MM.1S (cell line): ENCODE data around the gene DCLK2.

Experiments used
- DNase-seq: peaks from one replicate; pipeline ENCODE4 v3.0.0-alpha.2; 2015
- H2AFZ ChIP-seq: fragments of 300-600 bp; sonication (generic); 2 replicates; pipeline ENCODE4 v1.6.0; 2016; ENCODE audit warnings: antibody characterized with exemption, low read length
- H3F3A ChIP-seq: fragments of 300-600 bp; sonication (generic); 2 replicates; pipeline ENCODE4 v1.6.1; 2016; ENCODE audit warnings: mild to moderate bottlenecking, antibody characterized with exemption, low read length, moderate library complexity, mixed read lengths; ENCODE audit not compliant: insufficient read depth
- H3K27ac ChIP-seq: fragments of 300-600 bp; sonication (generic); 2 replicates; pipeline ENCODE4 v1.5.1; 2016; ENCODE audit warnings: mild to moderate bottlenecking, low read length
- H3K27me3 ChIP-seq: fragments of 300-600 bp; sonication (generic); replicated peaks from 2 replicates; pipeline ENCODE4 v1.6.0; 2016; ENCODE audit warnings: low read length; ENCODE audit not compliant: insufficient read depth
- H3K36me3 ChIP-seq: fragments of 300-600 bp; sonication (generic); replicated peaks from 2 replicates; pipeline ENCODE4 v1.6.1; 2016; ENCODE audit warnings: mild to moderate bottlenecking, low read length, mixed read lengths; ENCODE audit not compliant: insufficient read depth
- H3K4me1 ChIP-seq: fragments of 300-600 bp; sonication (generic); 2 replicates; pipeline ENCODE4 v1.6.1; 2016; ENCODE audit warnings: low read length, mixed read lengths
- H3K4me2 ChIP-seq: fragments of 300-600 bp; sonication (generic); 2 replicates; pipeline ENCODE4 v1.6.0; 2016; ENCODE audit warnings: low read depth, low read length
- H3K4me3 ChIP-seq: fragments of 300-600 bp; sonication (generic); 2 replicates; pipeline ENCODE4 v1.5.1; 2016; ENCODE audit warnings: low read length, mixed read lengths
- H3K79me2 ChIP-seq: fragments of 300-600 bp; sonication (generic); 2 replicates; pipeline ENCODE4 v1.6.1; 2016; ENCODE audit warnings: mixed run types, low read length, mixed read lengths
- H3K9ac ChIP-seq: fragments of 300-600 bp; sonication (generic); 2 replicates; pipeline ENCODE4 v1.6.1; 2016; ENCODE audit warnings: low read length, mixed read lengths
- H3K9me2 ChIP-seq: fragments of 300-600 bp; sonication (generic); replicated peaks from 2 replicates; pipeline ENCODE4 v1.6.1; 2016; ENCODE audit warnings: mild to moderate bottlenecking, low read length, mixed read lengths; ENCODE audit not compliant: insufficient read depth
- H3K9me3 ChIP-seq: fragments of 300-600 bp; sonication (generic); replicated peaks from 2 replicates; pipeline ENCODE4 v1.6.1; 2016; ENCODE audit warnings: mild to moderate bottlenecking, low read length, mixed read lengths; ENCODE audit not compliant: insufficient read depth
- H4K20me1 ChIP-seq: fragments of 300-600 bp; sonication (generic); 2 replicates; pipeline ENCODE4 v1.6.1; 2016; ENCODE audit warnings: mild to moderate bottlenecking, low read length, moderate library complexity, mixed read lengths; ENCODE audit not compliant: insufficient read depth
- EZH2 ChIP-seq: fragments of 300-600 bp; sonication (generic); optimal IDR thresholded peaks from 2 replicates; pipeline ENCODE3; 2017; ENCODE audit warnings: low read depth, mild to moderate bottlenecking, antibody characterized with exemption, low read length, mixed read lengths
- EZH2phosphoT487 ChIP-seq: fragments of 300-600 bp; sonication (generic); IDR thresholded peaks from 2 replicates; pipeline ENCODE4 v1.6.1; 2018; ENCODE audit warnings: antibody characterized with exemption, low read length
- TF ChIP-seq, protein P1 (sequence below): fragments of 300-600 bp; sonication (generic); IDR thresholded peaks from 2 replicates; pipeline ENCODE4 v1.5.1; 2016; ENCODE audit warnings: antibody characterized with exemption, low read length, mixed read lengths

DCLK2 gene

DNA sequence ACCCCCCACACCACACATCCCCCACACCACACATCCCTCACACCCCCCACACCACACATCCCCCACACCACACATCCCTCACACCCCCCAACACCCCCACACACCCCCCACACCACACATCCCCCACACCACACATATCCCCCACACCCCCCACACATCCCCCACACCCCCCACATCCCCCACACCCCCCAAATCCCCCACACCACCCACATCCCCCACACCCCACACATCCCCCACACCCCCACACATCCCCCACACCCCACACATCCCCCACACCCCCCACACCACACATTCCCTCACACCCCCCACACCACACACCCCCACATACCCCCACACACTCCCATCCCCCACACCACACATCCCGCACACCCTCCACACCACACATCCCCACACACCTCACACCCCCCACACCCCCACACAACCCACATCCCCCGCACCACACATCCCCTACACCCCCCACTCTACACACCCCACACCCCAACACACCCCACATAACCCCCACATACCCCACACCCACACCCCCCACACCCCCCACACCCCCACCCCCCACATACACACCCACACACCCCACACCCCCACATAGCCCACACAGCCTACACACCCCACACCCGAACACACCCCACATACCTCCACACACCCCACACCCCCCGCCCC, 172.9 kb downstream of the DCLK2 start:
- DNase-seq: no peak
- Histone ChIP-seq H3K79me2 (no peaks in the 10 kb centered on the region), H3K9ac (no peak overlapping the region), H3K27me3 (no peaks in the 10 kb centered on the region), H4K20me1 (no peaks in the 10 kb centered on the region), H3K9me3 (no peaks in the 10 kb centered on the region), H3K27ac (no peak overlapping the region), H3K9me2 (no peaks in the 10 kb centered on the region), H3K36me3 (no peaks in the 10 kb centered on the region), H3K4me1 (no peaks in the 10 kb centered on the region), H3K4me3 (no peak overlapping the region), H3K4me2 (no peak overlapping the region), H2AFZ (no peak overlapping the region), H3F3A (no peaks in the 10 kb centered on the region)
- TF ChIP-seq EZH2phosphoT487: no peak
- TF ChIP-seq, protein P1, sequence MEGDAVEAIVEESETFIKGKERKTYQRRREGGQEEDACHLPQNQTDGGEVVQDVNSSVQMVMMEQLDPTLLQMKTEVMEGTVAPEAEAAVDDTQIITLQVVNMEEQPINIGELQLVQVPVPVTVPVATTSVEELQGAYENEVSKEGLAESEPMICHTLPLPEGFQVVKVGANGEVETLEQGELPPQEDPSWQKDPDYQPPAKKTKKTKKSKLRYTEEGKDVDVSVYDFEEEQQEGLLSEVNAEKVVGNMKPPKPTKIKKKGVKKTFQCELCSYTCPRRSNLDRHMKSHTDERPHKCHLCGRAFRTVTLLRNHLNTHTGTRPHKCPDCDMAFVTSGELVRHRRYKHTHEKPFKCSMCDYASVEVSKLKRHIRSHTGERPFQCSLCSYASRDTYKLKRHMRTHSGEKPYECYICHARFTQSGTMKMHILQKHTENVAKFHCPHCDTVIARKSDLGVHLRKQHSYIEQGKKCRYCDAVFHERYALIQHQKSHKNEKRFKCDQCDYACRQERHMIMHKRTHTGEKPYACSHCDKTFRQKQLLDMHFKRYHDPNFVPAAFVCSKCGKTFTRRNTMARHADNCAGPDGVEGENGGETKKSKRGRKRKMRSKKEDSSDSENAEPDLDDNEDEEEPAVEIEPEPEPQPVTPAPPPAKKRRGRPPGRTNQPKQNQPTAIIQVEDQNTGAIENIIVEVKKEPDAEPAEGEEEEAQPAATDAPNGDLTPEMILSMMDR: no peak
- TF ChIP-seq EZH2: no peak

DNA sequence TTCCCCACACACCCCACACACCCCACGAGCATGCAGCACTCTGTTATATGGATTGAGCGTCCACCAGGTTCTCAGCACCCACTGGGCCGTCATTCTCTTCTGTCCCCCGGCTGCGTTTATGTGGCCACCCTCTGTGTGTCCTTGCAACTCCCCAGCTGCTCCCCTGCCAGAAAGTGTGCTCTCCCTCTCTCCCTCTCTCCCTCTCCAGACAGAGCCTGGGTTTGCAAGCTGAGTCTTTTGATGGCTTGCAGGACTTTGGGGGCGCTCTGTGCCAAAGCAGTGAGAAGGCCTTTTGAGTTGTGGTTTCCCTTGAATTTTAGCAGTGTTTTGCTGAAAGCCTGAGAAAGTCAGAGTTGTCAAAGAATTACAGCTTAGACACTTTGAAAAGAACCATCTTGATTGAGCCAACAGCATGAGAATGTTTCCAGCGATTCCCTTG, 173.5 kb downstream of the DCLK2 start:
- H4K20me1 ChIP-seq: no peaks in the 10 kb centered on the region
- DNase-seq: no peak
- no peak overlapping the region for H3K4me2 ChIP-seq
- no peaks in the 10 kb centered on the region for H3F3A ChIP-seq
- no peaks in the 10 kb centered on the region for H3K27me3 ChIP-seq
- H3K27ac ChIP-seq: no peak overlapping the region
- no peaks in the 10 kb centered on the region for H3K36me3 ChIP-seq
- no peaks in the 10 kb centered on the region for H3K4me1 ChIP-seq
- no peaks in the 10 kb centered on the region for H3K79me2 ChIP-seq
- no peaks in the 10 kb centered on the region for H3K9me3 ChIP-seq
- H3K9ac ChIP-seq: no peak overlapping the region
- H2AFZ ChIP-seq: no peak overlapping the region
- no peaks in the 10 kb centered on the region for H3K9me2 ChIP-seq
- H3K4me3 ChIP-seq: no peak overlapping the region
- TF ChIP-seq, protein P1: no peak
- TF ChIP-seq EZH2phosphoT487 (no peak), EZH2 (no peak)

DNA sequence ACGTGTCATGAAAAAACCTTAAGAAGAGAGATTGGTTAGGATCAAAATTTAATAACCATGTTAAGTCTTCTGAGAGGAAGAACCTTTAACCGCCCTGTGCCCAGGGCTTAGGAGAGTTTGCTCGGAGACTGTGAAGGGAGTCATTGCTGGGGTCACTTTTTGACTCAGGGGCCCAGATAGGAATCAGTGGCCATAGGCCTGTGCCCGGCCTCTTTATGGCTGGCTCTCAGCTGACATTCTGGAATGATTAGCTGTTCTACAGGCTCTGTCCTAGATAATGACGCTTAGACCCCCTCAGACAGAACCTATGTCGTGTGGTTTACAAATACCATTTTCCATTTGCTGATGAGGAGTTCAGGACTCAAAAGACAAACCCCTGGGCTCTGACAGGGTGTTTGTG, 174.1 kb downstream of the DCLK2 start:
- Histone ChIP-seq H3K36me3 (no peaks in the 10 kb centered on the region), H3F3A (no peaks in the 10 kb centered on the region), H3K27ac (no peak overlapping the region), H3K4me3 (no peak overlapping the region), H3K79me2 (no peaks in the 10 kb centered on the region), H3K4me1 (no peaks in the 10 kb centered on the region), H4K20me1 (no peaks in the 10 kb centered on the region), H2AFZ (no peak overlapping the region), H3K27me3 (no peaks in the 10 kb centered on the region), H3K9me2 (no peaks in the 10 kb centered on the region), H3K9me3 (no peaks in the 10 kb centered on the region), H3K4me2 (no peak overlapping the region), H3K9ac (no peak overlapping the region)
- TF ChIP-seq EZH2phosphoT487 (no peak), EZH2 (no peak)
- TF ChIP-seq, protein P1: no peak
- no peak for DNase-seq
